ENCODE measurements around the gene NINJ2. TPM values are rescaled to one million over a fixed set of nuclear protein-coding genes. Genes with fewer than 3 reads are reported as not detected.

NINJ2 gene
- total RNA-seq, 4 donors from 2014 or later: 7.6 to 20.9 (median 12.6) TPM

DNA sequence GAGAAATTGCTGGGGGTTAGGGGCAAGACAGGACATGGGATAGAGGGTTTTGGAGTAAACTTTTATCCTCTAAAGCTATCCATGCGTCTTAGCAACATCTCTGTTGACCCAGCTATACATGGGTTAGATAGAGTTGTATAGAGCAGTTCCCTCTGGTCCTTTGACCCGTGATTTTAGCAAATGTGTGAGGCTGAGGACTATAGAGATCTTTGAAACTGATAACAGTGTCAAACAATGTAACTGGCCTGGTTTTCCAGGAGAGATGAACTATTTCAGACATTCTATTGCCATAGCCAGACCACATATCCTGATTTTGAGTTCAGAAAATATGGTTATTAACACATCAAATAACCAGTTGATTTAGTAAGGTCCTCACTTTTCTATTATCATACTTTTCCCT is 143.1 kb downstream of the NINJ2 start:
- no peak for DNase-seq (ENCODE audit: low spot score in 2 of 2)
- Histone ChIP-seq H3K4me1 (peaks cover 11% of the 10 kb centered on the region), H3K4me3 (no peak overlapping the region), H3K27me3 (no peaks in the 10 kb centered on the region), H3K36me3 (no peaks in the 10 kb centered on the region), H3K9me3 (no peaks in the 10 kb centered on the region), H3K27ac (no peak overlapping the region)
- WGBS: 73% methylated on average over 2 of the region's 2 CpGs
- TF ChIP-seq, protein P1, sequence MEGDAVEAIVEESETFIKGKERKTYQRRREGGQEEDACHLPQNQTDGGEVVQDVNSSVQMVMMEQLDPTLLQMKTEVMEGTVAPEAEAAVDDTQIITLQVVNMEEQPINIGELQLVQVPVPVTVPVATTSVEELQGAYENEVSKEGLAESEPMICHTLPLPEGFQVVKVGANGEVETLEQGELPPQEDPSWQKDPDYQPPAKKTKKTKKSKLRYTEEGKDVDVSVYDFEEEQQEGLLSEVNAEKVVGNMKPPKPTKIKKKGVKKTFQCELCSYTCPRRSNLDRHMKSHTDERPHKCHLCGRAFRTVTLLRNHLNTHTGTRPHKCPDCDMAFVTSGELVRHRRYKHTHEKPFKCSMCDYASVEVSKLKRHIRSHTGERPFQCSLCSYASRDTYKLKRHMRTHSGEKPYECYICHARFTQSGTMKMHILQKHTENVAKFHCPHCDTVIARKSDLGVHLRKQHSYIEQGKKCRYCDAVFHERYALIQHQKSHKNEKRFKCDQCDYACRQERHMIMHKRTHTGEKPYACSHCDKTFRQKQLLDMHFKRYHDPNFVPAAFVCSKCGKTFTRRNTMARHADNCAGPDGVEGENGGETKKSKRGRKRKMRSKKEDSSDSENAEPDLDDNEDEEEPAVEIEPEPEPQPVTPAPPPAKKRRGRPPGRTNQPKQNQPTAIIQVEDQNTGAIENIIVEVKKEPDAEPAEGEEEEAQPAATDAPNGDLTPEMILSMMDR (IDR thresholded peaks at IDR 0.05): no peak
- TF ChIP-seq POLR2A (IDR thresholded peaks at IDR 0.05) (no peak), EP300 (IDR thresholded peaks at IDR 0.05) (no peak), POLR2AphosphoS5 (IDR thresholded peaks at IDR 0.05) (no peak)

DNA sequence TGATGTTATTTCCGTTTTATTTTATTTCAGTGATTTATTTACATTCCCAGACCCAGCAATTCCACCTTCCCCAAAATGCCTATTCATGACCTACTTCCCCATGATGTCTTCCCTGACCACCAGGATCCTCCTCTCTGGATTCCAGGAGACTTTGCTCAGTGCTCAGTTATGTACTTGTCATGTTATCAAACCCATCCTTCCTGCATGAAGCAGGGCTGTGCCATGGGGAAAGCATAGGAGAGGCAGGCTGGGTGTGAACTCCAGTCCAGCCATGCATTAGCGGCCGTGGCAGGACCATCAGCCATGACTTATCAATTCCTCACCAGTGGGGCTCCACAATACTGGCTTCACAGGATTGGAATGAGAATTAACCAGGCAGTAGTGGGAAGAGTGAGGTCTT is 145.7 kb downstream of the NINJ2 start:
- Histone ChIP-seq H3K9me3 (no peaks in the 10 kb centered on the region), H3K4me1 (no peaks in the 10 kb centered on the region), H3K36me3 (no peaks in the 10 kb centered on the region), H3K27me3 (no peaks in the 10 kb centered on the region), H3K27ac (no peak overlapping the region), H3K4me3 (no peak overlapping the region)
- 91% methylated on average over 3 of the region's 3 CpGs for WGBS
- no peak for TF ChIP-seq POLR2AphosphoS5 (IDR thresholded peaks at IDR 0.05)
- TF ChIP-seq, protein P1 (IDR thresholded peaks at IDR 0.05): no peak
- no peak for DNase-seq (ENCODE audit: low spot score in 2 of 2)

Other genes with a start within 250 kb of the NINJ2 start
- 10 to 100 TPM; 30.7 to 66.2 (median 35.0) TPM for gene B4GALNT3, start 203.5 kb downstream of the NINJ2 start, total RNA-seq
- gene WNK1, start 89.1 kb upstream of the NINJ2 start, total RNA-seq: 100 to 1,000 TPM; 368 to 724 (median 435) TPM